ENCODE data around the gene ADIPOQ.
"Not testable (repeated sequence)": the region's sequence is repeated elsewhere in the genome, so short reads cannot be mapped to it uniquely, and the experiment has no call there.

ADIPOQ gene

DNA sequence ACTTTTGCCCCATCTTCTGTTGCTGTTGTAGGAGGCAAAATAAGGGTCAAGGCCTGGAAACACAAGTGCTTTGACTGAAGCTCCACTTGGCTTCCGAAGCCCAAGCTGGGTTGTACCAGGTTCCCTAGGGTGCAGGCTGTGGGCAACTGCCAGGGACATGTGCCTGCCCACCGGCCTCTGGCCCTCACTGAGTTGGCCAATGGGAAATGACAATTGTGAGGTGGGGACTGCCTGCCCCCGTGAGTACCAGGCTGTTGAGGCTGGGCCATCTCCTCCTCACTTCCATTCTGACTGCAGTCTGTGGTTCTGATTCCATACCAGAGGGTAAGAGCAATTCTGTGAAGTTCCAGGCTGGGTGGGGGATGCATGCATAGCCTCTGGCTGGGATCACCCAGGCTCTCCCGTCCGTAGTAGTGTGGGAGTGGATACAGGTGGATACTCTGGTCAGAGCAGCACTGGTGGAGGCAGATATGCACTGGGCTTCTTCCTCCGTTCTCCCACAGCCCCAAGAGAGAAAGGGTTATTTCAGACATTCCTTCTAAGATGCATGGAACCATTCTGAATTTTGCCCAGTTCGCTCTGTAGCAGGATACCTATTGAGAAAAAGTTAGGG lies at the start of gene ADIPOQ:
Gene ADIPOQ (plus strand): TSS at position 285 of the 613 bp plus-strand sequence. CDS start 10,349 bp downstream, outside the sequence.
- FAIRE-seq = no peak

DNA sequence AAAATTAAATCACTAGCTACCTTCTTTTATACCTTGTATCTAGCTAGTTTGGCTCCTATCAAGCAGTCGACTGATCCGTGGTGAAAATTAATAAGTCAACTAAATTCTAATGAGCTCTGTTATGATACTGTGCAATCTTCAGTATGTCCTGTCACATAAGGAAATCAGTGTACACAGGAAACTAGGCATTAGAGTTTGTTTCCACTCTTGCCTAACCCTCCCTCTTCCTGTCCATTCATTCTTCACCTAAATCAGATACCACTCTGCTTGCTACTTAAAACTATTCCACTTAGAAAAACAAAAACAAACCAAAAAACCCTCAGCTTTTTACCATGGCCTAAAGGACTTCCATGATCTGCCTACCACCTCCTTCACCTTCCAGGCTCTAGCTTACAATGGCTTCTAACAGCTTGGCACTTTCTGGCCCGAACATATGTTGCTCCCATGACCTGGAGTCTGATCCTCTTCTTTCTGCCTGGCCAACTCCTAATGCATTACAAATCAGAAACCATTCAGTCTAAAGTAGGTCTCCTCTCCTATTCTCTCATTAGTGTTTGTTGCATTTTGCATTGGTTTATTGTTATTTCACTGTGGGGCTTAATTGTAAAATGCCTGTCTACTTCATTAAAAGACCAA lies 44.2 kb upstream of the ADIPOQ start:
- no peak for FAIRE-seq

DNA sequence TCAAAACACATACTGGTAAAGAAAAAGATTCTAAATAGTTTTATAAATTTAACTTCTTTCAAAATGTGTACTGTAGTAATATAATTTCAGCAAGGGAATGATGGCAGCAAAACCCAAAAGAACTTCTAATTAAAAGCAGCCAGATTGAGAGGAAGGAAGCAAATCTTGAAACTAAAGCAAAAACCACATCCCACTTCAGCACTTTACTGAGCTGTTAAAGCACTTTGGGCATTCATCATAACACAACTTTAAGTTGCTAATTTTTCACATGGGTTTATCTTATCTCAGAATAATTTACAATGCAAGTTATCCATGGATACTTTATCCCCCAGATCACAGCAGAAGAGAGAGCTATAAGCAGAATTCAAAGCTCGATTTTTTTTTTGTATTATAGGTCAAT lies 42.2 kb upstream of the ADIPOQ start:
- no peak for FAIRE-seq

DNA sequence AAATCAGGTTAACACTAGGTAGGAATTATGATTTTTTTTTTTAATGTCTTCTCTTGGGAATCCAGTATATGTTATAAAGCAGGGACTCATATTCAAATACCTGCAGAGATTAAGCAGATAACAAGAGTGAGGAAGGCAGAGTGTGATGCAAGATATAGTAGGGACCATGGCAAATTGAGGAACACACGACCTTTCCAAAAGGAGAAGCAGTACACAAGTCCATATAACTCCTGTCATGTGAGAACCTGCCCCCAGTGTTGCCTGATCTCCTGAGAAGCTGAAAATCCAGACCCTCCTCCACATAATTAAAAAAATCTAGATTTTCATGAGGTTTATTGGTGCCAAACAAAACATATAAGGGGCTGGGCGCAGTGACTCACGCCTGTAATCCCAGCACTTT lies 39.8 kb upstream of the ADIPOQ start:
- FAIRE-seq = no peak

DNA sequence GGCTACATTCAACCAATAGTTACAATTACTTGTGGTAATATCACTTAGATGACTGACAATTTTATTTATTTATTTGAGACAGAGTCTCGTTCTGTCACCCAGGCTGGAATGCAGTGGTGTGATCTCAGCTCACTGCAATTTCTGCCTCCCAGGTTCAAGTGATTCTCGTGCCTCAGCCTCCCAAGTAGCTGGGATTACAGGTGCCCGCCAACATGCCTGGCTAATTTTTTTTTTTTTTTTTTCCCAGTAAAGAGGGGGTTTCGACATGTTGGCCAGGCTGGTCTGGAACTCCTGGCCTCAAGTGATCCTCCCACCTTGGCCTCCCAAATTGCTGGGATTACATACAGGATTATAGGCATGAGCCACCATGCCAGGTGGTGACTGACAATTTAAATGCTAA lies 39.1 kb upstream of the ADIPOQ start:
- not testable (repeated sequence) for FAIRE-seq

DNA sequence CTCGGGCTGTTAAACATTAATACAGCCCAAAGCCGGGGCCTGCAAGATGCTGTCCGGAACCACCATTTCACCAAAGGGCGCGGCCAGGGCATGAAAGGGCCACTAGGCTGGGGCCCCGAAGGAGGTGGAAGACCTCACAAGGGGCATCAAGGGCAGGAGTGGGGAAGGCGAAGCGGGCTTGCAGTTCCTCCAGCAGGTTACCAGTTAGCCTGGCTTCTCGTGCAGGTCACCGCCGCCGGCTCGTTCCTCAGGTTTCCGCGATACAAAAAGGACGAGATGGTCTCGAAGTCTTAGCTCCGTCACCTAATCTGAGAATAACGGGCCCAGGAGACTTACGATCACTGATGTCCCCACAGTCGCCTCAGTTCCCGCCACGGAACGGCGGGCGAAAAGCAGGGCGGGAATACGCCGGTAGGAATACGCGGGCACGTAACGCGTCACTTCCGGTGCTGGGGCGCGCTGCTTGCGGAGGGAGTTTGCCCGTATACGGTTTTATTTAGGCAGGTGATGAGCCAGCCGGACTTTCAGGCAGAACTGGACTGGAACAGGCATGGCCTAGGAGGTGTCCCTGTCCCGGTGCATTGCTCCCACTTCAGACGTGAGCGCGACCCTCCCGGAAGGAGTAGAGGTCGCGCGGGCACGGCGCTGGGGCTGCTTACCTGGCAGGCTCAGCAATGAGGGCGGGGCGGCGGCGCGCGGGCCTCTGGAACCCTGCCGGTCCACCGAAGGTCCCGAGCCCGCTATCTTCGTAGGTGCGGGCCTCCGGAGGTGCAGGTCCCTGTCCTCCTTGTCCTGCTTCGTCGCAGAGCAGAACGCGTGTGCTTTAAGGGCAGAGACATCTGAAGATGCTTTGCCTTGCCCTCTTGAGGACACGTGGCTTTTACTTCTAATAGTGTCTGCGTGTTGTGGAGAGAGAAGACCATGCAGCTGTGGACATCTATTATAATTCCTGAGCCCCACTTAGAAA lies 36.1 kb upstream of the ADIPOQ start, which contains the start of gene RFC4:
Gene RFC4 (minus strand): TSS at position 394 of the 967 bp plus-strand sequence. CDS start 1,769 bp downstream, outside the sequence.
- no peak for FAIRE-seq

DNA sequence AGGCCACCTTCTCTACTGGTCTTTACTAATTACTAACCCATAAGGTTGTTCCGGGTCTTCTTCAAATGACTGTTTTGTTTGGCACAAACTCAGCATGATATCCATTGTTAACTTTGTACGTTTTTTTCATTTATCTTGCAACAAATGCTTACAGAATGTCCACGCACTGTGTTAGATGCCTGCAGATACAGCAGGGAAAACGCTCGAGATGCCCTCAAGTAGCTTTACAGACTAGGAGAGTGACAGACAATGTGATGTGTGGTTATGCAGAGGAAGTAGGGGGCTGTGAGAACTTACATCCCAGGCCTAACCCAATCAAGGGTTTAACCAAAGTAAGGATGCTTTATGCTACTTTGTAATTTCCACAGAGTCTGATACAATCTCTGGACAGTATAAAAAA lies 35.3 kb upstream of the ADIPOQ start:
- no peak for FAIRE-seq

DNA sequence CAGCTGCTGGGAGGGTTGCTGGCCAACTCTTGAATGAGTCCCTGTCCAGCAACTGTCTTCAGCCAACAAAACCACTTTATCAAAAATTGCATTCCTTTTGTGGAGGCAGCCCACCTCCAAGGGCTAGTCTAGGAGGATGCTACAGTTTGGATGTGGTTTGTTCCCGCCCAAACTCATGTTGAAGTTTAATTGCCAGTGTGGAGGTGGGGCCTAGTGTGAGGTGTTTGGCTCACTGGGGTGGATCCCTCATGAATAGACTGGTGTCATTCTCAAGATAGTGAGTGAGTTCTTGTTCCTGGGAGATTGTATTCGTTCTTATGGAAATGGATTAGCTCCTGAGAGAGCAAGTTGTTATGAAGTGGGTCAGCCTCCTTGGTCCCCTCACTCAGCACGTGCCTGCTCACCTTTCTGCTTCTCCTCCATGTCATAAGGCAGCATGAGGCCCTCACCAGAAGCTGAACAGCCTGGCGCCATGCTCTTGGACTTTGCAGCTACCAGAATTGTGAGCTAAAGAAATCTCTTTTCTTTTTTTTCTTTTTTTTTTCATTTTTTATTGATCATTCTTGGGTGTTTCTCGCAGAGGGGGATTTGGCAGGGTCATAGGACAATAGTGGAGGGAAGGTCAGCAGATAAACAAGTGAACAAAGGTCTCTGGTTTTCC lies 32.0 kb upstream of the ADIPOQ start:
- no peak for FAIRE-seq

DNA sequence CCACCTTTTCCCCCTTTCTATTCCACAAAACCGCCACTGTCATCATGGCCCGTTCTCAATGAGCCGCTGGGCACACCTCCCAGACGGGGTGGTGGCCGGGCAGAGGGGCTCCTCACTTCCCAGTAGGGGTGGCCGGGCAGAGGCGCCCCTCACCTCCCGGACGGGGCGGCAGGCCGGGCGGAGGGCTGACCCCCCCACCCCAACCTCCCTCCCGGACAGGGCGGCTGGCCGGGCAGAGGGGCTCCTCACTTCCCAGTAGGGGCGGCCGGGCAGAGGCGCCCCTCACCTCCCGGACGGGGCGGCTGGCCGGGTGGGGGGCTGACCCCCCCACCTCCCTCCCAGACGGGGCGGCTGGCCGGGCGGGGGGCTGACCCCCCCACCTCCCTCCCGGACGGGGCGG lies 31.2 kb upstream of the ADIPOQ start:
- not testable (repeated sequence) for FAIRE-seq

DNA sequence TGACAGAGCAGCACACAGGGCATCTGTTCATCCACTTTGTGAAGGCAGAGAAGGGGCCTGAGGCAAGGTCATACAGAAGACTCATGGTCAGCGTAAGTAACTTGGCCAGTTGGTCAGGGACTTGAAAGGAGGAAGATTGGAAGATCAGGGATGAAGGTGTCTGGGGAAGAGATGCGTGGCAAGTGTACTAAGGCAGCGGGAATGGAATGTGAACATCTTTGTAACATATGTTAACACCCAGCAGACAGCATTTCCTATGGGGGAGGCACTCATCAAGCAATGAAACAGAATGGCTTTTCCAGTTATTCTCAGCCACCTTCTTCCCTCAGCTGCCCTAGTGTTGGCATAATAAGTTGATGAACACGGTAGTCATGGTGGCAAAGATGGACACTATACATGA lies 28.4 kb upstream of the ADIPOQ start:
- FAIRE-seq = no peak

DNA sequence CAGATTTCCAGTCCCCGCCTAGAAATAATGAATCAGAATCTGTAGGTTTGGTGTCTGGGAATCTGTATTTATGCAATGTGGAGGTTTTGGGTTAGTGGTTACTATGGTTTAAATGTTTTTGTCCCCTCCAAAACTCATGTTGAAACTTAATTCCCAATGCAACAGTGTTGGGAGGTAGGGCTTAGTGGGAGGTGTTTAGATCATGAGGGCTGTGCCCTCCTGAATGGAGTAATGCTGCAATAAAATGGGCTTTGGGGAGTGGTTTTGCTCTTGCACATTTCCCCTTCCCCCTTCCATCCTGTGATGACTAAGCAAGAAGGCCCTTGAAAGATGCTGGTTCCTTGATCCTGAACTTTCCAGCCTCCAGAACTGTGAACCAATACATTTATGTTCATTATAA lies 27.1 kb upstream of the ADIPOQ start:
- no peak for FAIRE-seq

DNA sequence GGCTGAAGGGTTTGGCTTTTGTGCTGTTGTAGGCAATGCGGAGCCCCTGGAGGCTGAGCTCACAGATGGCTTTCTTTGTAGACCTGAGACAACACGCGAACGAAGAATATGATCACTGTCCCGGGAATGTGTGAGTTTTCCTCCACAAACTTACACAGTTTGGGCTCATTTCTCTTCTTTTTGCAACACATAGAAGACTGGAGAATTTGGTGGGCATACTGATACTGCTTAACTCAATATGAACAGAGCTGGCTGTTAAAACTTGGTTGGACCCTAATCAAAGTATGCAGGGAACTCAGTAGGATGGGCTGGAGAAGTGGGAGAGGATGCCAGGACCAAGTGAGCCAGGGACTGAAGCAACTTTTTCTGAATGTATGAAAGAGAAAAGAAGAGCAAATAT lies 24.0 kb upstream of the ADIPOQ start:
- no peak for FAIRE-seq

DNA sequence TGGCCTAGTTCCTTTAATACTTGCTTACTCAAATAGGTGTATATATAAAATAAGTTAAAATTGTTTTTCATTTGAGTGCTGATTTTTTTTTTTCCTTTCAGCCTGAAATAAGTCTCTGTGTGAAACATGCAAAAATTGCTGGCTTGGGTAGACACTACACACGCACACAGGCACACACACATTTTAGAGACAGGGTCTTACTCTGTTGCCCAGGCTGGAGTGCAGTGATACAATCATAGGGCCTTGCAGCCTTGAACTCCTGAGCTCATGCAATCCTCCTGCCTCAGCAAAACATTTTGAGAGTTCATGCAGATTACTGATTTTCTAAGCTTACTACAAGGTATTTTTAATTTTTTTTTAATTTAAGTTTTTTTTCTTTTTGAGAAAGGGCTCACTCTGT lies 23.6 kb upstream of the ADIPOQ start:
- FAIRE-seq = no peak

DNA sequence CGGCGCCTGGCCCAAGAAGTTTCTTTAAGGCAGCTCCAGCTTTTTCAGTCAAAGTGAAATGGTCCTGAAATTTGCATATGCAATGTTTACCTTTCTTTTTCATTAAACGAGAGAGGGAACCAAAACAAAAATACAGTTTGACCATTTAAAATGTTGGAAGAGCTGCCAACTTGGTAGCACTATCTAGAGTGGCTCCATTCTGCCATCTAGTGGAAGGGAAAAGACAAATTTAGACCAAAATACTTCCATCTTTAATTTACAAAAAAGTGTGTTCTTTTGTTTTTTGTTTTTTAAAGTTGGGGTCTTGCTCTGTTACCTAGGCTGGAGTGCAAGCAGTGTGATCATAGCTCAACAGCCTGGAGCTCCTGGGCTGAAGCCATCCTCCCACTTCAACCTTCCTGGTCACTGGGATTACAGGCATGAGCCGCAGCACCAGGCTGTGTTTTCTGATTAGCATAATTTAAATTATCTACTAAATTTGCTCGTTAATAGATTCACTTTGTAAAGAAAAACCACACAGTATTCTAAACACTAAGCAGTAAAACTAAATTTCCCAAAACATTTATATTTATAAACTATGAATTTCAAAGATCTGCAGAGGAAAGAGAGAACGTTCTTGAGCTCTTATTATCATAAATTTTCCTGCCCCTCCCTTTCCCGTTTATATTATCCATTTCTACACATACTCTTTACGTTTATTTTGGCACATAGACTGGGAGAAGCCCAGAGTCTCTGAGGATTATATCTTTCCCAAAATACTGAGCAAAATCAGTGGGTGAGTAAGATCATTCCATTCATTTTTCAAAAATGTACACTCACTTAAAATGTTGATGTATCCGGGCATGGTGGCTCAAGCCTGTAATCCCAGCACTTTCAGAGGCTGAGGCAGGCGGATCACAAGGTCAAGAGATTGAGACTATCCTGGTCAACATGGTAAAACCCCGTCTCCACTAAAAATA lies 20.8 kb upstream of the ADIPOQ start:
- FAIRE-seq = peak; percentile 71

DNA sequence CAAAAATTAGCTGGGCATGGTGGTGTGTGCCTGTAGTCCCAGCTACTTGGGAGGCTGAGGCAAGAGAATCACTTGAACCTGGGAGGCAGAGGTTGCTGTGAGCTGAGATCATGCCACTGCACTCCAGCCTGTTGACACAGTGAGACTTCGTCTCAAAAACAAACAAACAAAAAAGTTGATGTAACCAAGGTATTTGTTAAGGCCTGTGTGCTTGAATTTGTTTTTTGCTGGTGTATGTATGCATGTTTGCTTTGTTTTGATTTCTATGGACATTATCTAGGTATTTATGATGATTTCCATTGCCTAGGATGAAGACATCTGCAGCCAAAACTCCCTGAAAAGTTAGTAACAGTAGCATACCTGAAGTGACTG lies 20.1 kb upstream of the ADIPOQ start:
- not testable (repeated sequence) for FAIRE-seq

DNA sequence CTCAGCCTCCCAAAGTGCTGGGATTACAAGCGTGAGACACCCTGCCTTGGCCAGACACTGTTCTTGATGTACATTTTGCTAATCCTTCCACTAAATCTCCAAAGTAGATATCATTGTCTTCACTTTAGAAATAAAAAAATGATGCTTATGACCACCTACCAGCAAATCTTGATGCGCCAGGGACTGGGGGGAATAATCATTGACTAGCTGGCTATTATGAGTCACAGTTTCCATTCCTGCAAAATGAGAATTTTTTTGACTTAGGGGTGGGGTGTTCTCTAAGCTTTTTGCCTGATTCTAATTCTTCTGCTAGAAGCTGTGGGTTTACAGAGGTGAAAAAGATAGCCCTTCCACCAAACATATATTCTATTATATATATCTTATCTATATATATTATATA lies 19.1 kb upstream of the ADIPOQ start:
- no peak for FAIRE-seq

DNA sequence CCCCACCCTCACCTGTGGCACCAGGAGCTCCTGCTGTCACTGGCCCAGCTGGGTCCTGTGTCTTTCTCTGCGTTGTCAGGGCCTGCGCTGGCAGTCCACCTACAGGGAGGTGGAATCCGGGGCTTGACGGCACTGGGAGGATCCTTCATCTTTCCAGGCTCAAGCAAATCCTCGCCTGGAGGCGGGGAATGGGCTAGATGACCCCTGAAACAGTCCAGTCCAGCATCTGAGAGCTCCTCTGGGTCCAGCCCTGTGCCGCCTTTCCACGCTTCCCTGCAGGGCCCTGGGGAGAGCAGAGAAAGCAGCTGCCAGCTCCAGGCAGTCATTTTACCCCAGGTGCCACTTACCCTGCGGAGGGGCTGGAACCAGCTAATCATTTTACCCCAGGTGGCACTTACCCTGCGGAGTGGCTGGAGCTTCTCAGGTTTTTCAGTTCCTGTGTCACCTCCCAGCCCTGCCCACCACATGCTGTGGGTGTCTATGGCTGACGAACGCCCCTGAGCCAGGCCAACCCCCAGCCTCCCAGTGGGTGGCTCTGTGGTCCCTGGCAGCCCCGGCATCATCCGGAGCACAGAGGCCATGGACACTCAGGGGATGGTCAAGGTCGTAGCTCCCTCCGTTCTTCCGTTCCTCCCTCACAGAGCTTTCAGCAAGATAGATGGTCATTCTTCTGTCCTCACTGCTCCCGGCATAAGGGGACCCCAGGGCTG lies 17.9 kb upstream of the ADIPOQ start:
- FAIRE-seq = no peak

DNA sequence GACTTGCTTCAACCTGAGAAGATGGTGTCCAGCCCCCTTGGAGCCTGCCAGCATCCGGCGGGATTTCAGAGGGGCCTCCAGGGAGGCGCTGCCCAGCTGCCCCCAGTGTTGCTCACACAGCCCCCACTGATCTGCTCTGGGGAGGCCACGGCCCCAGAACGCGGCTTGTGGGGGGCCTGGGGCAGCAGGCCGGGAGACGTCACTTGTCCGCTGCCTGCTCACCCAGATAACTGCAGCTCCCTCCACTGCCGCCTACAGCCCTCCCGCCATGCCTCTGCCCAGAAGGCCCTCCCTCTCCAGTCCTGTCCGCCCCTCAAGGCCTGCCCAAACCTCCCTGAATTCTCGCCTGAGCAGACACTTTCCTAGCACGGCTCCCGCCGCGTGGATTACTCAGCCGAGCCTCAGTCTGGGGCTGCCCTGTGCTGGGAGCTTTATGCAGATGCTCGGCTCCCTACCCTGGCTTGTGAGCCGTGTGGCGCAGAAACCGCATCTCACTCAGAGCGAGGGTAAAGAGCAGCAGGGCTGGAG lies 17.2 kb upstream of the ADIPOQ start:
- FAIRE-seq = no peak

DNA sequence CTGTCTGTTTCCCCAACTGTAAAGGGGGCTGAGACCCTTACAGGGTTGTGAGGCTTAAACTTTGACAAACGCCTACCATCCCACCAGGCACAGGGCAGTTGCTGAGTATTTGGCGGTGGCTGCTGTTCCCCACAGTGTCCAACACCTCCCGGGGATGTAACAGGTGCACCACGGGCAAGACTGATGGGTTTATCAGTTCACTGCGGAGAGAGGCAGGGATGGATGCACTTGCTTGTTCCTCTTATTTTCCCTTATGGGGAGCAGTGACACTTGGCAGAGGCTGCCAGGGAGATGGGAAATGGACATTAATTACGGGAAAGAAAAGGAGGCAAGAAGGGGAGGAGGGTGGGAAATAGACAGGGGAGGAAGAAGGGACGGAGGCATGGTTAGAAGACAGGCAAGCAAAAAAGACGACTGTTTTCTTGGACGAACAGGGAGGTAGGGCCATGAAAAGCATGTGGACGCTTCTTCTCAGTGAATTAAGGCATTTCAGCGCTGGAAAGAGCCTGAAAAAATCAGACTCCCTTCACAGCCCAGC lies 16.6 kb upstream of the ADIPOQ start:
- no peak for FAIRE-seq

DNA sequence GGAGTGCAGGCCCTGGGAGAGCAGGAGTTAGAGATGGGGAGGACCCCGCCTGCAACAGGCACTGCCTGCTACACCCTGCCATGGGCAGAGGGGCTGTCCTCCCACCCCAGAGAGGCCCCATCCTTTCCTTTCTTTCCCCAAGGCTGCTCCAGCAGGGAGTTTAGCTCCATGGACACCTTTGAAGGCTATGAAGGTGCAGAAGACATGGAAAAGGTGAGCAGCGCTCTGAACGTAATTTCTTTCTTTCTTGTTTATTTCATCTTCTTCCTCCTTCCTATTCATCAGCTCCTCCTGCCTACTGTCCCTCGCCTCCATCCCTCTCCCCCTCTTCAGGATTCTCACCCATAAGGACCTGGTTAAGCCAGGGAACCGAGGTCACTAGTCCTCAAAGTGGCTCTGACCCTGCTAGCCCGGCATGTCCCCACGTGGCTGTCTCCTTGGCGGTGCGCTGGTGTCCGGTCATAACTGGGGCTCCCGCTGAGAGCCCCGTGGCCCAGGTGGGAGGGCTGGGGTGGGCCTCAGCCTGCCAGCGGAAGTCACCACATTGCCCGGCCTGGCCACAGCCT lies 16.0 kb upstream of the ADIPOQ start:
- no peak for FAIRE-seq

Data from TTC549 (cell line).